Measurements from ENCODE around the gene PRR18. TPM values are rescaled to one million over a fixed set of nuclear protein-coding genes. Genes with fewer than 3 reads are reported as not detected.

The PRR18 gene, protein sequence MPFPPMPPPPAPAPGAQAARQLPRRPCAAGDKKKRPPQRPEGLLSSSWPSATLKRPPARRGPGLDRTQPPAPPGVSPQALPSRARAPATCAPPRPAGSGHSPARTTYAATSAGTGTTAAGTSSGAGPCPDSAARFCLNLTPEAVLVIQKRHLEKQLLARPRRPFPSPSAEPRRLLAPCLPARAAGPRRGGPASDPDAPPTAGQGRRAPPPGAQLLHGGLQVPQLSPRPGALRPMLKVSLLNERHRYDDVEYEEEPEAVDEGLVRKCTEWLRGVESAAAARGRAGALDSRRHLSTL
- 0.11 to 0.25 TPM (median 0.15 TPM) in 5 replicates for total RNA-seq (2022; extraction: Qiagen RNA extraction)

DNA sequence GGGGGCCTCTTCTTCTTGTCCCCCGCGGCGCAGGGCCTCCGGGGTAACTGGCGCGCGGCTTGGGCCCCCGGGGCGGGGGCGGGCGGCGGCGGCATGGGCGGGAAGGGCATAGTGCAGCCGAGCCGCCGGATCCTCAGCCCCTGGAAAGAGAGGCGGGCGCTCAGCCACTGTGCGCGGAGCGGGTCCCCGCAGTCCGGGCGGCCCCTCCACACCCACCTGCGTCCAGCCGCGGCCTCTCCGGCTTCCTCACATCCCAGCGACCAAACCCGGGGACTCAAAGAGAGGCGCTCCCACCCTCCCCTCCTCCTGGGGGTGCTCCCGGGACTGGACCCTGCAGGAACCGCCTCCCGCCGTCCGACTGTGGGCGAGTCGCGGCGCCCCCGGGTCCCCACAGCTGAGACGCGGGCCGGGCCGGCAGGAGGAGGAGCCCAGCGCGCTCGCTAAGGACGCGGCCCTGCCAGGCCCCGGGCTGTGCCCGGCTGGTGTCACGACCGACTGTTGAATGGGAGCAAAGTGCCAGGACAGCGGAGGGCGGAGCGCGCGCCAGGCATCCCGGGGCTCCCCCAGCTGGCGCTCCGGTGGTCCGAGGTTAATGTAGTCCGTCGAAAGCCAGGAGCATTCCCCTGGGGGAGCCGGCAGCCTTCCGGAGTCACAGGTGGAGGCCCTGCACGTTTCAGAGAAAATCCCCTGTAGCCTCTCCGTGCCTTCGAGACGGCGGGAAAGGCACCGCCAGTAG, at the start of gene PRR18:
Gene PRR18 (minus strand): TSS at position 360 of the 736 bp plus-strand sequence. CDS start 250 bp downstream, at position 110.

DNA sequence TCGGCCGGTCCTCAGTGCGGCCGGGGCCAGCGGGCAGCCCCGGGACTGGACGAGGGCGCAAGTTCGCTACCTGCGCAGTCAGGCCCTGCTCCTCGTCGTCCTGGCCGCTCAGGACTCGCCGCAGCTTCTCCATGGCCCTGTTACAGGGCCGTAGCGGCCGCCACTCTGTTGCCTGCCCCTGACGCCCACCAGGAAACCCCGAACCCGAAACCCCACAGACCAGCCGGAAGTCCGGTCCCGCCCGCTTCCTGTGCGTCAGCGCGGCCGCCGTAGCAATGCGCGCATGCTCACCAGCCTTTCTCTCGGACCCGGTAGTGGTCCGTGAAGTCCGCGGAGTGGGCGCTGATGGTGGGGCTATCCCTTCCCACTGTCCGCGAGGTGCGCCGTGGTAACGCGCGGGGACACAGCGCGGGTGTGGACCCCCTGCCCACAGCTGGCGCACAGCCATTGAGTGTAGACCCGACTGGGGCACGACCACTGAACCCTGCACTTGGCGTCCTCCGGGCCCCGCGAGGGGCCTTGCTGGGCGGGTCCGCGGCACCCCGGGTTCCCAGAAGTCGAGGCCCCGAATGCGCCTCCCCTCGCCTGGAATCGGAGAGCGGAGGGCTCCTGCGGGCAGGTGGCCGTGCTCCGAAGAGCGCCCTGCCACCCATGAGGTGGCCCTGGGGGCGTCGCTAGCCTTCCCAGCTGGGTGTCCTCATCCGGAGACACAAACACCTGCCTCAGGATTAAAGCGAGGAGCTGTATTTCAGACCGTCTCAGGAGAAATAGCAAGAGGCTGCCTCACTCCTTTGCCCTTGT, 34.4 kb upstream of the PRR18 start, which contains the start of gene SFT2D1:
Gene SFT2D1 (minus strand): TSS at position 197 of the 801 bp plus-strand sequence. CDS start 64 bp downstream, at position 133.

Other genes starting within 250 kb of the PRR18 start
- gene TBXT, start 140.5 kb downstream of the PRR18 start, total RNA-seq (2022; extraction: Qiagen RNA extraction), result not detected in 5 replicates
- 37.0 to 40.9 TPM (median 38.9 TPM) in 5 replicates for gene SFT2D1, start 34.2 kb upstream of the PRR18 start, total RNA-seq (2022; extraction: Qiagen RNA extraction)
- gene MPC1, start 74.5 kb upstream of the PRR18 start, total RNA-seq (2022; extraction: Qiagen RNA extraction), result 4.2 to 5.9 TPM (median 4.7 TPM) in 5 replicates

Measured in A549 treated with AZD2906 at 1 μM for 4 hours (cell line).